Peyer's patch (tissue), 4 donors: ENCODE measurements around the gene ZNF414.

ENCODE experiments used
- CTCF ChIP-seq, 6 experiments: fragments of 450-650 bp in 4 of 6; fragments of 200-600 bp in 2 of 6; sonication (generic) in 1 of 6; IDR thresholded peaks; one replicate each; pipeline ENCODE4 v1.5.1; 2017 to 2019; ENCODE audit warnings: antibody characterized with exemption in 6 of 6, mild to moderate bottlenecking in 3 of 6, moderate library complexity in 1 of 6
- POLR2A ChIP-seq, 2 donors: fragments of 450-650 bp; IDR thresholded peaks; one replicate each; pipeline ENCODE4 v1.5.1; 2017; ENCODE audit warnings: antibody characterized with exemption in 2 of 2, mild to moderate bottlenecking in 2 of 2, moderate library complexity in 2 of 2

- no peak for TF ChIP-seq POLR2A (IDR thresholded peaks at IDR 0.05)
- TF ChIP-seq CTCF (IDR thresholded peaks at IDR 0.05): no peak
Measured at GRCh38 chr19:8486661-8487136, 27.3 kb downstream of the ZNF414 start.
